IMR-90 (cell line): Measurements from ENCODE around the gene MLLT3.

Experiments used
- POLR2A ChIP-seq: IDR thresholded peaks from 2 replicates; pipeline ENCODE4 v1.6.1; 2012; ENCODE audit warnings: mild to moderate bottlenecking, low read depth, low read length
- RAD21 ChIP-seq: IDR thresholded peaks from 2 replicates; pipeline ENCODE4 v1.6.1; 2012; ENCODE audit warnings: low read length, improper control_type of control experiment
- TF ChIP-seq, protein P1 (sequence below): conservative IDR thresholded peaks from 2 replicates; pipeline ENCODE4 v1.5.1; 2012; ENCODE audit warnings: mild to moderate bottlenecking, low read depth, low read length, improper control_type of control experiment
- TF ChIP-seq, protein P2 (sequence below): fragments of 150-350 bp; IDR thresholded peaks from 2 replicates; pipeline ENCODE4 v1.6.1; 2017; ENCODE audit warnings: mild to moderate bottlenecking, antibody characterized with exemption, low read length, low read depth

DNA sequence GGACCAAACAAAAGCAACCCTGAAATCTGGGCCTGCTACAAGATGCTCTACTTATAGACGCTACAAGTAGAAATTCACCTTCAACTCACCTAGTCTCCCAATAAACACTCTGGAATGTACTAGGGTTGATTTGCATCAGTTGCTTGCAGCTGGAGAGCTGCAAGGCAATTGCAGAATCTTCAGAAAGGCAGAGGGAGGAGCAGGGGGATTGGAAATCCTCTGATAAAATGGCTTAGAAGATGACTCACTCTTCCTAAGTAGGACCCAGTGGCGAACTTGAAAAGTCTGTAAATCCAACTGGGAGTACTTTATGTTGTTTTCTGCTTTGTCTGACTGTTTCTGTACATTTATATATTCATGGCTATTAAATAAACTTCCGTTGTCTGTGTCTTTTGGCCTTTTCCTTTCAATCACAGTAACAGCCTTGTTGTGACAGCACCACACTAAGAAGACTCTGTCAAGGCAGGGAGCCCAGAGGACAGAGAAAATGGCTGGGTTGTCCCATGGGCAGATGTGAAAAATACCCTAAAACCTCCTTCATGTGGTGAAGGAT is 14.7 kb upstream of the MLLT3 start:
- TF ChIP-seq, protein P1, sequence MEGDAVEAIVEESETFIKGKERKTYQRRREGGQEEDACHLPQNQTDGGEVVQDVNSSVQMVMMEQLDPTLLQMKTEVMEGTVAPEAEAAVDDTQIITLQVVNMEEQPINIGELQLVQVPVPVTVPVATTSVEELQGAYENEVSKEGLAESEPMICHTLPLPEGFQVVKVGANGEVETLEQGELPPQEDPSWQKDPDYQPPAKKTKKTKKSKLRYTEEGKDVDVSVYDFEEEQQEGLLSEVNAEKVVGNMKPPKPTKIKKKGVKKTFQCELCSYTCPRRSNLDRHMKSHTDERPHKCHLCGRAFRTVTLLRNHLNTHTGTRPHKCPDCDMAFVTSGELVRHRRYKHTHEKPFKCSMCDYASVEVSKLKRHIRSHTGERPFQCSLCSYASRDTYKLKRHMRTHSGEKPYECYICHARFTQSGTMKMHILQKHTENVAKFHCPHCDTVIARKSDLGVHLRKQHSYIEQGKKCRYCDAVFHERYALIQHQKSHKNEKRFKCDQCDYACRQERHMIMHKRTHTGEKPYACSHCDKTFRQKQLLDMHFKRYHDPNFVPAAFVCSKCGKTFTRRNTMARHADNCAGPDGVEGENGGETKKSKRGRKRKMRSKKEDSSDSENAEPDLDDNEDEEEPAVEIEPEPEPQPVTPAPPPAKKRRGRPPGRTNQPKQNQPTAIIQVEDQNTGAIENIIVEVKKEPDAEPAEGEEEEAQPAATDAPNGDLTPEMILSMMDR = 0 out of 2 replicates have a peak, but pooled peaks have one; percentile 1
- no peak for TF ChIP-seq RAD21
- TF ChIP-seq, protein P2, sequence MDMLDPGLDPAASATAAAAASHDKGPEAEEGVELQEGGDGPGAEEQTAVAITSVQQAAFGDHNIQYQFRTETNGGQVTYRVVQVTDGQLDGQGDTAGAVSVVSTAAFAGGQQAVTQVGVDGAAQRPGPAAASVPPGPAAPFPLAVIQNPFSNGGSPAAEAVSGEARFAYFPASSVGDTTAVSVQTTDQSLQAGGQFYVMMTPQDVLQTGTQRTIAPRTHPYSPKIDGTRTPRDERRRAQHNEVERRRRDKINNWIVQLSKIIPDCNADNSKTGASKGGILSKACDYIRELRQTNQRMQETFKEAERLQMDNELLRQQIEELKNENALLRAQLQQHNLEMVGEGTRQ = no peak
- no peak for TF ChIP-seq POLR2A
